Panc1 (cell line): Measurements from ENCODE around the gene SASH3. TPM values are rescaled to one million over a fixed set of nuclear protein-coding genes. Genes with fewer than 3 reads are reported as not detected.

Experiments used
- ATAC-seq: fragments of 200-7000 bp; cut with Tn5 transposase; 2 replicates; pipeline ENCODE4 v1.9.1; 2020; ENCODE audit warnings: mild to moderate bottlenecking, moderate library complexity
- BruUV-seq: library from RNA; stranded (reverse); fragments of 400-500 nt; replicated peaks from 2 replicates; lab custom pipeline; 2021; lab: Mats Ljungman, UMichigan
- CTCF ChIA-PET: fragments of 300-600 bp; sonication (Branson Sonifier 250); formaldehyde crosslinking; loops from one replicate; lab custom pipeline; 2022; ENCODE audit warnings: antibody characterized with exemption; lab: Charles Lee
- POLR2A ChIA-PET: fragments of 300-600 bp; sonication (Branson Sonifier 250); formaldehyde crosslinking; loops from one replicate; lab custom pipeline; 2022; ENCODE audit warnings: antibody characterized with exemption; lab: Charles Lee
- DNase-seq: peaks from one replicate; pipeline ENCODE4 v3.0.0-alpha.2; 2010; ENCODE audit warnings: low read depth, low spot score
- H3K27ac ChIP-seq: 2 replicates; pipeline ENCODE4 v1.5.1; 2011; ENCODE audit warnings: mild to moderate bottlenecking, low read length, inconsistent platforms
- H3K27me3 ChIP-seq: fragments of 200-500 bp; sonication (Bioruptor generic); 2 replicates; pipeline ENCODE4 v1.6.0; 2014; ENCODE audit warnings: low read length, inconsistent platforms; ENCODE audit not compliant: control insufficient read depth, insufficient read depth
- H3K36me3 ChIP-seq: fragments of 200-500 bp; sonication (Bioruptor generic); 2 replicates; pipeline ENCODE4 v1.5.1; 2014; ENCODE audit warnings: inconsistent platforms, mild to moderate bottlenecking, low read length, moderate library complexity; ENCODE audit not compliant: control insufficient read depth, insufficient read depth
- H3K4me1 ChIP-seq: 2 replicates; pipeline ENCODE4 v1.5.1; 2011; ENCODE audit warnings: inconsistent platforms, mild to moderate bottlenecking, low read length, moderate library complexity; ENCODE audit not compliant: control insufficient read depth, insufficient read depth
- H3K4me3 ChIP-seq, 2 experiments: 2 replicates each; pipeline ENCODE4 v1.5.1; 2011 to 2012; ENCODE audit warnings: low read depth in 2 of 2, low read length in 2 of 2, mild to moderate bottlenecking in 2 of 2, inconsistent platforms in 1 of 2, moderate library complexity in 1 of 2
- H3K9me3 ChIP-seq: fragments of 200-500 bp; sonication (Bioruptor generic); 2 replicates; pipeline ENCODE4 v1.5.1; 2014; ENCODE audit warnings: low read depth, mild to moderate bottlenecking, inconsistent platforms, low read length, moderate library complexity; ENCODE audit not compliant: control insufficient read depth, insufficient read depth
- CTCF ChIP-seq: fragments of 450-650 bp; IDR thresholded peaks from 2 replicates; pipeline ENCODE4 v1.5.1; 2017; ENCODE audit warnings: mild to moderate bottlenecking
- POLR2AphosphoS5 ChIP-seq: IDR thresholded peaks from 2 replicates; pipeline ENCODE4 v1.6.1; 2012; ENCODE audit warnings: mild to moderate bottlenecking, low read depth, low read length, moderate library complexity
- REST ChIP-seq, 2 experiments: IDR thresholded peaks; 2 replicates each; pipeline ENCODE4 v1.6.1; 2011 to 2012; ENCODE audit warnings: low read depth in 2 of 2, control low read depth in 1 of 2, low read length in 1 of 2, mild to moderate bottlenecking in 1 of 2, moderate library complexity in 1 of 2; ENCODE audit not compliant: insufficient read depth in 1 of 2
- SIN3A ChIP-seq: IDR thresholded peaks from 2 replicates; pipeline ENCODE4 v1.6.1; 2012; ENCODE audit warnings: low read depth, mild to moderate bottlenecking, low read length, moderate library complexity, borderline replicate concordance; ENCODE audit not compliant: insufficient read depth
- TCF7L2 ChIP-seq: IDR thresholded peaks from 2 replicates; pipeline ENCODE4 v1.6.1; 2011; ENCODE audit warnings: mild to moderate bottlenecking, low read depth, low read length, inconsistent platforms
- in situ Hi-C: cut with HindIII; loops from 2 replicates; pipeline ENCODE4 v1.10.0; 2016; ENCODE audit warnings: low sequenced_read_pairs, low pct_unique_long_range_greater_than_20kb
- intact Hi-C: fragments of 100-400 bp; cut with micrococcal nuclease; formaldehyde crosslinking; loops from one replicate; pipeline ENCODE4 v1.10.0; 2022; ENCODE audit not compliant: unreplicated experiment
- total RNA-seq: library from RNA; stranded (reverse); gene quantifications from one replicate; pipeline ENCODE4 v1.2.1, GENCODE V29; 2021; ENCODE audit not compliant: unreplicated experiment

The SASH3 gene
- total RNA-seq, 1 experiment from 2014 or later: 0.33 TPM

DNA sequence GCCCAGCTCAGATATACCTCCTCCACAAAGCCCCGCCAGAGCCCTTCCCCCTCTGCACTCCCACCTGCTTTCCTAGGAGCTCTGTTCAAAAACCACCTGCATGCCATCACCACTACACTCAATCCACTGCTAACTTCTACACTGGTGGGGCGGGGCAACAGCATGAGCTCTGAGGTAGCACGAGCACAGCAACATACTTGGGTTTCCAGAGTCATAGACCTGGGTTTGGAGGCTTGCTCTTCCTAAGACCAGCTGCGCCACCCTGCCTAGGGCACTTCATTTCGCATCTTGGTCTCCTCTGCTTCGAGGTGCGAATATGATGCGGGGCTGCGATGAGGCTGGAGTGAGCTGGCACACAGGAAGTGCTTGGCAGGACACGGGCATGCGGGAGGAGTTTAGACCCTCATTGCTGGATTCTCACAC, 3.6 kb downstream of the SASH3 start:
- CTCF ChIA-PET: interaction anchor here (0.5 kb wide), 1 partner anchor 306 kb away, joined by 3 read pairs; no protein-coding TSS in a partner anchor

DNA sequence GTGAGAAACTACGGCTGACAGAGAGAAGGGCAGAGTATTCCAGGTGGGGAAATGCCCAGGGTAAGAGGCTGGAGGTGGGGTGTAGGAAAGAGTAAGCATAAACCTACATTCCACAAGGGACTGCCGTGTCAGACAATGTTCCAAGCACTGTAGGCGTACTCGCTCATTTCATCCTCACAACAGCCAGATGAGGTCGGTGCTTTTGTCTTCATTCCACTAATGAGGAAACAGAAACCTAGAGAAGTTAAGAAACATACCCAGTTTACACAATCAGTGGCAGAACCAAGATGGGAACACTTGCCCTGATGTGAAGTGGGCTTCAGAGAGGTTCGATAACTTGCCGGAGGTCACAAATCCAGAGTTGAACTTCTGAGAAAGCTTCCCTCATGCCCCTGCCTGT, 4.6 kb downstream of the SASH3 start:
- in situ Hi-C loops: no loop called here
- no peak overlapping the region for H3K27ac ChIP-seq
- TF ChIP-seq POLR2AphosphoS5: no peak
- no peak for TF ChIP-seq REST (IDR thresholded peaks at IDR 0.05; ENCODE audit: insufficient read depth in 1 of 2, low read depth in 2 of 2, low read length in 1 of 2)
- TF ChIP-seq TCF7L2: no peak
- TF ChIP-seq SIN3A: no peak
- no peak for TF ChIP-seq CTCF
- BruUV-seq: no TSS peak
- H3K27me3 ChIP-seq: no peaks in the 10 kb centered on the region
- no peaks in the 10 kb centered on the region for H3K36me3 ChIP-seq
- no peak for ATAC-seq
- H3K4me1 ChIP-seq: no peaks in the 10 kb centered on the region
- ChIA-PET POLR2A (no interaction called here), CTCF (no interaction called here)
- H3K4me3 ChIP-seq: no peak overlapping the region
- no peaks in the 10 kb centered on the region for H3K9me3 ChIP-seq
- intact Hi-C loops: no loop called here
- no peak for DNase-seq

More for the DNA sequence above, 3.6 kb downstream of the SASH3 start:
- ATAC-seq: no peak
- TF ChIP-seq CTCF (no peak), POLR2AphosphoS5 (no peak)
- H3K36me3 ChIP-seq: no peaks in the 10 kb centered on the region
- no peaks in the 10 kb centered on the region for H3K4me1 ChIP-seq
- POLR2A ChIA-PET: no interaction called here
- no peak for DNase-seq
- H3K9me3 ChIP-seq: no peaks in the 10 kb centered on the region
- in situ Hi-C loops: no loop called here
- intact Hi-C loops: no loop called here
- no peaks in the 10 kb centered on the region for H3K27me3 ChIP-seq
- no peak overlapping the region for H3K27ac ChIP-seq
- no TSS peak for BruUV-seq
- no peak overlapping the region for H3K4me3 ChIP-seq
